ENCODE results near the gene GPR31.
"Not testable (repeated sequence)": the region's sequence is repeated elsewhere in the genome, so short reads cannot be mapped to it uniquely, and the experiment has no call there.

DNA sequence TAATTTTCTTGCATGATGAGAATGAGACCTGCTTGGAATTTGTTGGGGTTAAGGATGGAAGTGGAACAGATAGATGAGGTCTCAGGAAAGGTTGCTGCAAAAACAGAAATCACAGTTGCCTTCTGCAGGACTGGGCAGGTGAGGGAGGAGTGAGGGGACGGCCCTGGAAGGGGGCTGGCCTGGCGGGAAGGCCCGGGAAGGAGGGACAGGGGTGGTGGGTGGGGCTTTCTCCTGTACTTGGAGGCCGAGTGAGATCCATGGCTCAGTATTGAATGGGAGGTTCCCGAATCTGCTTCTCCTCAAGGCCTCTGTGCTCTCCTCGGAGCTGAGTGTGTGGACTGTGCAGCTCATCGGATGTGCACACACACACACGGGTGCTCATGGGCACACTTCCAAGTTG is 44.8 kb upstream of the GPR31 start:
- not testable (repeated sequence) for TF ChIP-seq RAD21 (conservative IDR thresholded peaks at IDR 0.05); EZH2 (IDR thresholded peaks at IDR 0.05; ENCODE audit: borderline replicate concordance, insufficient read depth, low read length, poor library complexity, severe bottlenecking)
- TF ChIP-seq, protein P1, sequence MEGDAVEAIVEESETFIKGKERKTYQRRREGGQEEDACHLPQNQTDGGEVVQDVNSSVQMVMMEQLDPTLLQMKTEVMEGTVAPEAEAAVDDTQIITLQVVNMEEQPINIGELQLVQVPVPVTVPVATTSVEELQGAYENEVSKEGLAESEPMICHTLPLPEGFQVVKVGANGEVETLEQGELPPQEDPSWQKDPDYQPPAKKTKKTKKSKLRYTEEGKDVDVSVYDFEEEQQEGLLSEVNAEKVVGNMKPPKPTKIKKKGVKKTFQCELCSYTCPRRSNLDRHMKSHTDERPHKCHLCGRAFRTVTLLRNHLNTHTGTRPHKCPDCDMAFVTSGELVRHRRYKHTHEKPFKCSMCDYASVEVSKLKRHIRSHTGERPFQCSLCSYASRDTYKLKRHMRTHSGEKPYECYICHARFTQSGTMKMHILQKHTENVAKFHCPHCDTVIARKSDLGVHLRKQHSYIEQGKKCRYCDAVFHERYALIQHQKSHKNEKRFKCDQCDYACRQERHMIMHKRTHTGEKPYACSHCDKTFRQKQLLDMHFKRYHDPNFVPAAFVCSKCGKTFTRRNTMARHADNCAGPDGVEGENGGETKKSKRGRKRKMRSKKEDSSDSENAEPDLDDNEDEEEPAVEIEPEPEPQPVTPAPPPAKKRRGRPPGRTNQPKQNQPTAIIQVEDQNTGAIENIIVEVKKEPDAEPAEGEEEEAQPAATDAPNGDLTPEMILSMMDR (IDR thresholded peaks at IDR 0.05; ENCODE audit: poor library complexity, severe bottlenecking) = not testable (repeated sequence)
